GM23338 (cell line): Measurements from ENCODE around the gene DBET. TPM values are rescaled to one million over a fixed set of nuclear protein-coding genes. Genes with fewer than 3 reads are reported as not detected.
A peak's percentile ranks its signal among the peaks of the same experiment; 100 is the strongest.
"Not testable (repeated sequence)": the region's sequence is repeated elsewhere in the genome, so short reads cannot be mapped to it uniquely, and the experiment has no call there.

Experiments used
- ATAC-seq: fragments of 200-7000 bp; cut with Tn5 transposase; 3 replicates; pipeline ENCODE4 v1.9.1; 2020
- DNase-seq: peaks from one replicate; pipeline ENCODE4 v3.0.0-alpha.2; 2015; ENCODE audit warnings: low spot score
- H2AFZ ChIP-seq: fragments of 200-600 bp; sonication (generic); 2 replicates; pipeline ENCODE4 v1.8.0; 2016; ENCODE audit warnings: antibody characterized with exemption, mild to moderate bottlenecking, moderate library complexity
- H3F3A ChIP-seq: fragments of 200-600 bp; sonication (generic); replicated peaks from 2 replicates; pipeline ENCODE4 v1.8.0; 2017; ENCODE audit warnings: antibody characterized with exemption, mixed run types, low read depth
- H3K27ac ChIP-seq: fragments of 200-600 bp; sonication (generic); 2 replicates; pipeline ENCODE4 v1.6.1; 2016; ENCODE audit warnings: low read depth
- H3K27me3 ChIP-seq: fragments of 200-600 bp; sonication (generic); 2 replicates; pipeline ENCODE4 v1.8.0; 2016; ENCODE audit warnings: mild to moderate bottlenecking, mixed run types, moderate library complexity; ENCODE audit not compliant: insufficient read depth
- H3K36me3 ChIP-seq: fragments of 200-600 bp; sonication (generic); 2 replicates; pipeline ENCODE4 v1.8.0; 2016; ENCODE audit warnings: mild to moderate bottlenecking; ENCODE audit not compliant: insufficient read depth
- H3K4me1 ChIP-seq: fragments of 200-600 bp; sonication (generic); 2 replicates; pipeline ENCODE4 v1.8.0; 2016; ENCODE audit warnings: mild to moderate bottlenecking, moderate library complexity; ENCODE audit not compliant: insufficient read depth
- H3K4me2 ChIP-seq: fragments of 200-600 bp; sonication (generic); 2 replicates; pipeline ENCODE4 v1.7.1; 2017; ENCODE audit warnings: mixed run types
- H3K4me3 ChIP-seq: fragments of 200-600 bp; sonication (generic); 2 replicates; pipeline ENCODE4 v1.6.1; 2016; ENCODE audit warnings: mixed run types
- H3K79me2 ChIP-seq: fragments of 200-600 bp; sonication (generic); replicated peaks from 2 replicates; pipeline ENCODE4 v1.8.0; 2017; ENCODE audit warnings: mild to moderate bottlenecking; ENCODE audit not compliant: insufficient read depth
- H3K9me2 ChIP-seq: fragments of 200-600 bp; sonication (generic); 2 replicates; pipeline ENCODE4 v1.8.0; 2017; ENCODE audit not compliant: insufficient read depth
- H4K20me1 ChIP-seq: fragments of 200-600 bp; sonication (generic); replicated peaks from 2 replicates; pipeline ENCODE4 v1.8.0; 2017; ENCODE audit warnings: mild to moderate bottlenecking; ENCODE audit not compliant: insufficient read depth
- H3K27ac Mint-ChIP-seq: 2 replicates; pipeline ENCODE4 v1.8.0; 2020; ENCODE audit warnings: inconsistent platforms, mild to moderate bottlenecking, moderate library complexity, mixed read lengths
- H3K27me3 Mint-ChIP-seq: 3 replicates; pipeline ENCODE4 v1.8.0; 2022; ENCODE audit warnings: low read depth, mild to moderate bottlenecking, moderate library complexity, mixed read lengths, inconsistent platforms; ENCODE audit not compliant: insufficient read depth, poor library complexity
- H3K36me3 Mint-ChIP-seq: 3 replicates; pipeline ENCODE4 v1.8.0; 2021; ENCODE audit warnings: low read depth, mild to moderate bottlenecking, inconsistent platforms, moderate library complexity, mixed read lengths
- H3K4me1 Mint-ChIP-seq: 3 replicates; pipeline ENCODE4 v1.8.0; 2020; ENCODE audit warnings: mild to moderate bottlenecking, inconsistent platforms, mixed read lengths
- H3K4me3 Mint-ChIP-seq: 3 replicates; pipeline ENCODE4 v1.8.0; 2021; ENCODE audit warnings: moderate library complexity, mild to moderate bottlenecking, inconsistent platforms, mixed read lengths
- H3K9me3 Mint-ChIP-seq: 3 replicates; pipeline ENCODE4 v1.8.0; 2020; ENCODE audit warnings: moderate library complexity, mild to moderate bottlenecking, inconsistent platforms, mixed read lengths
- CREB1 ChIP-seq: fragments of 250-450 bp; sonication (Bioruptor Pico); IDR thresholded peaks from 2 replicates; pipeline ENCODE4 v1.5.0; 2020; ENCODE audit warnings: low read depth, mild to moderate bottlenecking, moderate library complexity
- EZH2phosphoT487 ChIP-seq: fragments of 200-600 bp; sonication (generic); IDR thresholded peaks from one replicate; pipeline ENCODE4 v1.8.1; 2018; ENCODE audit warnings: antibody characterized with exemption; ENCODE audit not compliant: unreplicated experiment
- JUNB ChIP-seq: IDR thresholded peaks from one replicate; pipeline ENCODE4 v1.6.1; 2016; ENCODE audit warnings: antibody characterized with exemption; ENCODE audit not compliant: unreplicated experiment
- NANOG ChIP-seq: IDR thresholded peaks from 2 replicates; pipeline ENCODE4 v1.6.1; 2016; ENCODE audit warnings: antibody characterized with exemption, borderline replicate concordance
- POLR2AphosphoS5 ChIP-seq: IDR thresholded peaks from 2 replicates; pipeline ENCODE4 v1.6.1; 2016; ENCODE audit warnings: antibody characterized with exemption, low read depth
- STAT1 ChIP-seq: IDR thresholded peaks from one replicate; pipeline ENCODE4 v1.6.1; 2016; ENCODE audit warnings: antibody characterized with exemption; ENCODE audit not compliant: unreplicated experiment
- ZNF114 ChIP-seq: fragments of 250-450 bp; sonication (Bioruptor Pico); IDR thresholded peaks from 2 replicates; pipeline ENCODE4 v1.5.0; 2020; ENCODE audit warnings: mild to moderate bottlenecking, moderate library complexity
- long read RNA-seq: library from polyadenylated mRNA; unstranded; transcript quantifications from one replicate; pipeline ENCODE4 v2.0.0, GENCODE V29; 2020; ENCODE audit not compliant: unreplicated experiment
- polyA plus RNA-seq: library from polyadenylated mRNA; unstranded; fragments of >200 nt; fragmentation: Nextera tagmentation; extraction: Ambion mirVana; gene quantifications from 2 replicates; pipeline ENCODE4 v1.2.1, GENCODE V29; 2016
- total RNA-seq: library from RNA; depleted of rRNA; stranded (reverse); fragments of >200 nt; shearing (Covaris generic); gene quantifications from 2 replicates; pipeline ENCODE4 v1.2.3, GENCODE V29; 2014; rRNA removed
- TF ChIP-seq, protein P1 (sequence below): IDR thresholded peaks from 2 replicates; pipeline ENCODE4 v1.6.1; 2016; ENCODE audit warnings: antibody characterized with exemption
- TF ChIP-seq, protein P2 (sequence below): IDR thresholded peaks from one replicate; pipeline ENCODE4 v1.6.1; 2018; ENCODE audit warnings: antibody characterized with exemption; ENCODE audit not compliant: unreplicated experiment
- TF ChIP-seq, protein P3 (sequence below), 2 experiments: fragments of 200-600 bp in 1 of 2; sonication (generic) in 1 of 2; conservative IDR thresholded peaks; 2 replicates each; pipeline versions ENCODE4 v1.5.1 to v1.6.1; 2016 to 2017; ENCODE audit warnings: antibody characterized with exemption in 2 of 2, low read depth in 2 of 2, mild to moderate bottlenecking in 2 of 2, moderate library complexity in 1 of 2

DBET gene
- total RNA-seq, result not detected in 2 replicates
- 0.08 TPM in 1 of 2 replicates, not detected in the other for polyA plus RNA-seq
- long read RNA-seq, result 0 reads

DNA sequence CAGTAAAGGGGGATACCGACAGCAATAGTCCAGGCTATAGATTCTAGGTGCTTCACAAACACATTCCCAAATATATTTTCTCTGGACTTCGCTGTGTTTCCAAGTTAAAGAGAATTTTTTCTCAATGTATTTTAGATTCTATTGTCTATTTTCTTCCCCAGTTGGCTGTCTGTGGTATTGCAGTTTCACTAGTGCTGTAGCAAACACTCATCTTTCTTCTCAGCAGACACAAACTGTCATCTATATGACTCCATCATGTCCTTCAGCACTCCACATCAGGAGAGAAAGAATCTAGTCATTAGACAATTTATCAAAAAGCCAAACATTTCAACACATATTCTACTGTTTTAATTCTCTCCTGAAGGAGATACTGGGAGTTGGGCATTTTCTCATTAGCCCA is at the start of gene DBET:
TSS of gene DBET (plus strand) at position 161 of the 400 bp plus-strand sequence.
- H3K79me2 ChIP-seq, H3K27ac Mint-ChIP-seq, H3F3A ChIP-seq, H2AFZ ChIP-seq, H3K27ac ChIP-seq, H3K9me3 Mint-ChIP-seq, ATAC-seq, H3K4me3 ChIP-seq, H3K4me2 ChIP-seq, H3K4me1 ChIP-seq, H4K20me1 ChIP-seq, H3K9me2 ChIP-seq, H3K36me3 Mint-ChIP-seq, H3K4me1 Mint-ChIP-seq, H3K36me3 ChIP-seq: not testable (repeated sequence)
- DNase-seq, result peak; percentile 0
- Mint-ChIP-seq H3K27me3 (peaks cover 12% of the 10 kb centered on the region), H3K4me3 (peak within 1 kb of the TSS; percentile 49; the same call in 1 of the 3 replicates)
- H3K27me3 ChIP-seq, result peaks cover 37% of the 10 kb centered on the region

DNA sequence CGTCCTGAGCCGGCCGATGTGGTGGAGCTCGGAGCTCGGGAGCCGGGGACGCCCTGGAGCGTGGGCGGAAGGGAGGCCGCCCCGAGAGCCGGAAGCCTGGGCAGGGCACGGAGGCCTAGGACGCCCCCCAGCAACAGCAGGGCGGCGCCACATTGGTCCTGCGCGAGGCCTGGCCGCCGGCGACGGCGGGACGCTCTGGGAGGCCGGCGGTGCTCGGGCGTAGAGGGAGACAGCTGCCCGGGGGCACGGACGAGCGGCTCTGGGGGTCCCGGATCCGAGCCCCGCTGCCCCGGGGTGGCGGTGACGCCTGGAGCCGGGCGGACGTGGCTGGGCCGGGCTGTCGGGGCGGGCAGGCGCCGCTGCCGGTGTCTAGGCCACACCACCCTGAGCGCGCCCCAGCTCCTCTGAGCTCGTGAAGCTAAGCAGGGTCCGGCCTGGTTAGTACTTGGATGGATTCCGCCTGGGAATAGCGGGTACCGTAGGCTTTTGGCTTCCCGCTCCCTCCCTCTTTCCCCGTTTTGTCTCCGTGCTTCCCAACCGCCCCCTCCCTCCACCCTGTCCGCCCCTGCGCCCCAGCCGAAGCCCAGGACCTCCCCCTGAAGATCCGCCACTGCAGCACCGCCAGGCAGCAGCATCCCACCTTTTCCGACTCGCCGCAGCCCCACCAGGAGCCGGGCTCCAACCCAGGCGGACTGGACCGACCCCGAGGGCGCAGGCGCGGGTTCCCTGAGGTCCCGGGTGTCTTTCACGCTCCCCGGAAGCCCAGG is 49.3 kb upstream of the DBET start:
- H3K27me3 ChIP-seq, result peaks cover 98% of the 10 kb centered on the region
- no peak overlapping the region for H3K27ac ChIP-seq
- ATAC-seq, result peak; percentile 53
- DNase-seq, result peak; percentile 84
- peak overlapping the region; percentile 86; the same call in 1 of the 2 replicates for H2AFZ ChIP-seq
- H3K4me3 ChIP-seq, result peak overlapping the region; percentile 50
- Mint-ChIP-seq H3K9me3 (peaks cover 35% of the 10 kb centered on the region), H3K27ac (no peak overlapping the region), H3K27me3 (peaks cover 69% of the 10 kb centered on the region), H3K4me3 (peak overlapping the region; percentile 77), H3K36me3 (peaks cover 15% of the 10 kb centered on the region), H3K4me1 (peaks cover 33% of the 10 kb centered on the region)
- no peaks in the 10 kb centered on the region for H3K79me2 ChIP-seq
- no peaks in the 10 kb centered on the region for H3K9me2 ChIP-seq
- H3F3A ChIP-seq, result 0 out of 2 replicates have a peak, but pooled peaks cover 2% of the 10 kb centered on the region
- peaks cover 5% of the 10 kb centered on the region; the same call in 1 of the 2 replicates for H4K20me1 ChIP-seq
- H3K36me3 ChIP-seq, result no peaks in the 10 kb centered on the region
- H3K4me1 ChIP-seq, result peaks cover 10% of the 10 kb centered on the region
- H3K4me2 ChIP-seq, result peak overlapping the region; percentile 79
- TF ChIP-seq STAT1 (no peak), EZH2phosphoT487 (no peak), ZNF114 (CRISPR knock-in tag) (no peak), JUNB (no peak), CREB1 (CRISPR knock-in tag) (no peak), NANOG (no peak), POLR2AphosphoS5 (no peak)
- TF ChIP-seq, protein P1, sequence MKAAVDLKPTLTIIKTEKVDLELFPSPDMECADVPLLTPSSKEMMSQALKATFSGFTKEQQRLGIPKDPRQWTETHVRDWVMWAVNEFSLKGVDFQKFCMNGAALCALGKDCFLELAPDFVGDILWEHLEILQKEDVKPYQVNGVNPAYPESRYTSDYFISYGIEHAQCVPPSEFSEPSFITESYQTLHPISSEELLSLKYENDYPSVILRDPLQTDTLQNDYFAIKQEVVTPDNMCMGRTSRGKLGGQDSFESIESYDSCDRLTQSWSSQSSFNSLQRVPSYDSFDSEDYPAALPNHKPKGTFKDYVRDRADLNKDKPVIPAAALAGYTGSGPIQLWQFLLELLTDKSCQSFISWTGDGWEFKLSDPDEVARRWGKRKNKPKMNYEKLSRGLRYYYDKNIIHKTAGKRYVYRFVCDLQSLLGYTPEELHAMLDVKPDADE, result no peak
- TF ChIP-seq, protein P2, sequence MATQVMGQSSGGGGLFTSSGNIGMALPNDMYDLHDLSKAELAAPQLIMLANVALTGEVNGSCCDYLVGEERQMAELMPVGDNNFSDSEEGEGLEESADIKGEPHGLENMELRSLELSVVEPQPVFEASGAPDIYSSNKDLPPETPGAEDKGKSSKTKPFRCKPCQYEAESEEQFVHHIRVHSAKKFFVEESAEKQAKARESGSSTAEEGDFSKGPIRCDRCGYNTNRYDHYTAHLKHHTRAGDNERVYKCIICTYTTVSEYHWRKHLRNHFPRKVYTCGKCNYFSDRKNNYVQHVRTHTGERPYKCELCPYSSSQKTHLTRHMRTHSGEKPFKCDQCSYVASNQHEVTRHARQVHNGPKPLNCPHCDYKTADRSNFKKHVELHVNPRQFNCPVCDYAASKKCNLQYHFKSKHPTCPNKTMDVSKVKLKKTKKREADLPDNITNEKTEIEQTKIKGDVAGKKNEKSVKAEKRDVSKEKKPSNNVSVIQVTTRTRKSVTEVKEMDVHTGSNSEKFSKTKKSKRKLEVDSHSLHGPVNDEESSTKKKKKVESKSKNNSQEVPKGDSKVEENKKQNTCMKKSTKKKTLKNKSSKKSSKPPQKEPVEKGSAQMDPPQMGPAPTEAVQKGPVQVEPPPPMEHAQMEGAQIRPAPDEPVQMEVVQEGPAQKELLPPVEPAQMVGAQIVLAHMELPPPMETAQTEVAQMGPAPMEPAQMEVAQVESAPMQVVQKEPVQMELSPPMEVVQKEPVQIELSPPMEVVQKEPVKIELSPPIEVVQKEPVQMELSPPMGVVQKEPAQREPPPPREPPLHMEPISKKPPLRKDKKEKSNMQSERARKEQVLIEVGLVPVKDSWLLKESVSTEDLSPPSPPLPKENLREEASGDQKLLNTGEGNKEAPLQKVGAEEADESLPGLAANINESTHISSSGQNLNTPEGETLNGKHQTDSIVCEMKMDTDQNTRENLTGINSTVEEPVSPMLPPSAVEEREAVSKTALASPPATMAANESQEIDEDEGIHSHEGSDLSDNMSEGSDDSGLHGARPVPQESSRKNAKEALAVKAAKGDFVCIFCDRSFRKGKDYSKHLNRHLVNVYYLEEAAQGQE, result no peak
- TF ChIP-seq, protein P3, sequence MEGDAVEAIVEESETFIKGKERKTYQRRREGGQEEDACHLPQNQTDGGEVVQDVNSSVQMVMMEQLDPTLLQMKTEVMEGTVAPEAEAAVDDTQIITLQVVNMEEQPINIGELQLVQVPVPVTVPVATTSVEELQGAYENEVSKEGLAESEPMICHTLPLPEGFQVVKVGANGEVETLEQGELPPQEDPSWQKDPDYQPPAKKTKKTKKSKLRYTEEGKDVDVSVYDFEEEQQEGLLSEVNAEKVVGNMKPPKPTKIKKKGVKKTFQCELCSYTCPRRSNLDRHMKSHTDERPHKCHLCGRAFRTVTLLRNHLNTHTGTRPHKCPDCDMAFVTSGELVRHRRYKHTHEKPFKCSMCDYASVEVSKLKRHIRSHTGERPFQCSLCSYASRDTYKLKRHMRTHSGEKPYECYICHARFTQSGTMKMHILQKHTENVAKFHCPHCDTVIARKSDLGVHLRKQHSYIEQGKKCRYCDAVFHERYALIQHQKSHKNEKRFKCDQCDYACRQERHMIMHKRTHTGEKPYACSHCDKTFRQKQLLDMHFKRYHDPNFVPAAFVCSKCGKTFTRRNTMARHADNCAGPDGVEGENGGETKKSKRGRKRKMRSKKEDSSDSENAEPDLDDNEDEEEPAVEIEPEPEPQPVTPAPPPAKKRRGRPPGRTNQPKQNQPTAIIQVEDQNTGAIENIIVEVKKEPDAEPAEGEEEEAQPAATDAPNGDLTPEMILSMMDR (conservative IDR thresholded peaks at IDR 0.05; ENCODE audit: low read depth in 2 of 2), result no peak; a peak in 1 of 4 replicates
